ENCODE results near the gene HEXIM2.

Gene HEXIM2

GRCh38 chr17:45118691-45119090 lies 43.0 kb upstream of the HEXIM2 start:
- H3K27ac ChIP-seq (ENCODE audit: low read depth, low read length), result no peak overlapping the region
- H3K27me3 ChIP-seq (ENCODE audit: low read length), result no peaks in the 10 kb centered on the region
- H3F3A ChIP-seq (ENCODE audit: insufficient read depth), result no peaks in the 10 kb centered on the region
- no peaks in the 10 kb centered on the region for H3K36me3 ChIP-seq (ENCODE audit: low read length)
- H2AFZ ChIP-seq (ENCODE audit: low read depth, low read length, severe bottlenecking), result no peak overlapping the region
- no peaks in the 10 kb centered on the region for H3K9me3 ChIP-seq (ENCODE audit: insufficient read depth, low read length)
- H3K9me2 ChIP-seq (replicated peaks; ENCODE audit: insufficient read depth, low read length), result no peaks in the 10 kb centered on the region
- no peaks in the 10 kb centered on the region for H3K79me2 ChIP-seq (ENCODE audit: insufficient read depth, low read length)
- no peak overlapping the region for H3K9ac ChIP-seq (ENCODE audit: low read length)
- H4K20me1 ChIP-seq (ENCODE audit: low read depth, low read length), result no peaks in the 10 kb centered on the region
- TF ChIP-seq CTCF (IDR thresholded peaks at IDR 0.05; ENCODE audit: insufficient read depth, low read length, poor library complexity, severe bottlenecking), result no peak
- TF ChIP-seq EZH2phosphoT487 (conservative IDR thresholded peaks at IDR 0.05; ENCODE audit: low read length), result no peak
- no peak overlapping the region for H3K4me3 ChIP-seq (ENCODE audit: insufficient read depth, low read length, poor library complexity, severe bottlenecking)
- no peak overlapping the region for H3K4me2 ChIP-seq (ENCODE audit: low read depth, low read length, poor library complexity, severe bottlenecking)

GRCh38 chr17:45119964-45120363 lies 41.7 kb upstream of the HEXIM2 start:
- Histone ChIP-seq H3K9ac (ENCODE audit: low read length) (no peak overlapping the region), H3K27ac (ENCODE audit: low read depth, low read length) (no peak overlapping the region), H3K4me3 (ENCODE audit: insufficient read depth, low read length, poor library complexity, severe bottlenecking) (no peak overlapping the region), H3K4me2 (ENCODE audit: low read depth, low read length, poor library complexity, severe bottlenecking) (no peak overlapping the region), H3K27me3 (ENCODE audit: low read length) (no peaks in the 10 kb centered on the region), H3K79me2 (ENCODE audit: insufficient read depth, low read length) (no peaks in the 10 kb centered on the region), H4K20me1 (ENCODE audit: low read depth, low read length) (no peaks in the 10 kb centered on the region), H3K9me3 (ENCODE audit: insufficient read depth, low read length) (no peaks in the 10 kb centered on the region), H2AFZ (ENCODE audit: low read depth, low read length, severe bottlenecking) (no peak overlapping the region), H3K9me2 (replicated peaks; ENCODE audit: insufficient read depth, low read length) (no peaks in the 10 kb centered on the region), H3F3A (ENCODE audit: insufficient read depth) (no peaks in the 10 kb centered on the region), H3K36me3 (ENCODE audit: low read length) (no peaks in the 10 kb centered on the region)
- TF ChIP-seq EZH2phosphoT487 (conservative IDR thresholded peaks at IDR 0.05; ENCODE audit: low read length), result no peak
- TF ChIP-seq CTCF (IDR thresholded peaks at IDR 0.05; ENCODE audit: insufficient read depth, low read length, poor library complexity, severe bottlenecking), result no peak

GRCh38 chr17:45120558-45120957 lies 41.1 kb upstream of the HEXIM2 start:
- H4K20me1 ChIP-seq (ENCODE audit: low read depth, low read length), result no peaks in the 10 kb centered on the region
- H3K79me2 ChIP-seq (ENCODE audit: insufficient read depth, low read length), result no peaks in the 10 kb centered on the region
- no peaks in the 10 kb centered on the region for H3F3A ChIP-seq (ENCODE audit: insufficient read depth)
- TF ChIP-seq CTCF (IDR thresholded peaks at IDR 0.05; ENCODE audit: insufficient read depth, low read length, poor library complexity, severe bottlenecking) (no peak), EZH2phosphoT487 (conservative IDR thresholded peaks at IDR 0.05; ENCODE audit: low read length) (no peak)
- no peaks in the 10 kb centered on the region for H3K9me3 ChIP-seq (ENCODE audit: insufficient read depth, low read length)
- no peak overlapping the region for H3K4me2 ChIP-seq (ENCODE audit: low read depth, low read length, poor library complexity, severe bottlenecking)
- H3K9me2 ChIP-seq (replicated peaks; ENCODE audit: insufficient read depth, low read length), result no peaks in the 10 kb centered on the region
- no peak overlapping the region for H3K9ac ChIP-seq (ENCODE audit: low read length)
- no peak overlapping the region for H3K4me3 ChIP-seq (ENCODE audit: insufficient read depth, low read length, poor library complexity, severe bottlenecking)
- H3K36me3 ChIP-seq (ENCODE audit: low read length), result no peaks in the 10 kb centered on the region
- no peaks in the 10 kb centered on the region for H3K27me3 ChIP-seq (ENCODE audit: low read length)
- H3K27ac ChIP-seq (ENCODE audit: low read depth, low read length), result no peak overlapping the region
- no peak overlapping the region for H2AFZ ChIP-seq (ENCODE audit: low read depth, low read length, severe bottlenecking)
